Stimulated activated CD4-positive, alpha-beta T cell treated with anti-CD3 and anti-CD28 coated beads, Interleukin-2, amount 100 ng/mL, for 4 hours (primary cell): Measurements from ENCODE around the gene KCNG2.

Source experiments
- DNase-seq: peaks from one replicate; pipeline ENCODE4 v3.0.0-alpha.2; 2020; ENCODE audit warnings: low read depth

The KCNG2 gene

GRCh38 chr18:79942786-79943607, 145.3 kb downstream of the KCNG2 start:
- DNase-seq, result no peak

- DNase-seq, result no peak
Observed at GRCh38 chr18:79943608-79944125, 145.9 kb downstream of the KCNG2 start.

- no peak for DNase-seq
Observed at GRCh38 chr18:79944126-79944731, 146.5 kb downstream of the KCNG2 start.

GRCh38 chr18:79944746-79945117, 147.0 kb downstream of the KCNG2 start:
- no peak for DNase-seq

- DNase-seq, result no peak
Observed at GRCh38 chr18:79945118-79946042, 147.6 kb downstream of the KCNG2 start.

- DNase-seq, result no peak
Observed at GRCh38 chr18:79947054-79947755, 149.5 kb downstream of the KCNG2 start.

GRCh38 chr18:79947881-79948610, 150.3 kb downstream of the KCNG2 start:
- no peak for DNase-seq

- DNase-seq, result no peak
Observed at GRCh38 chr18:79948719-79949411, 151.1 kb downstream of the KCNG2 start.
